HG03457 (cell line): Measurements from ENCODE around the gene CLDN5.

ENCODE experiments used
- ATAC-seq: cut with Tn5 transposase; IDR thresholded peaks from one replicate; pipeline ENCODE4 v1.9.1; 2021; ENCODE audit warnings: moderate number of reproducible peaks; ENCODE audit not compliant: unreplicated experiment

The CLDN5 gene

GRCh38 chr22:19524170-19525115, at the start of gene CLDN5:
Gene CLDN5 (minus strand): TSS chr22:19524410. CDS start chr22:19524255, 155 bp downstream.
- no peak for ATAC-seq

GRCh38 chr22:19571995-19572394, 47.8 kb upstream of the CLDN5 start:
- no peak for ATAC-seq

- no peak for ATAC-seq
These were observed 47.1 kb upstream of the CLDN5 start for GRCh38 chr22:19571207-19571795.

- no peak for ATAC-seq
These were observed 45.8 kb upstream of the CLDN5 start for GRCh38 chr22:19569976-19570375.

- ATAC-seq, result no peak
These were observed 45.0 kb upstream of the CLDN5 start for GRCh38 chr22:19569276-19569640.

- ATAC-seq, result no peak
These were observed 44.4 kb upstream of the CLDN5 start for GRCh38 chr22:19568337-19569275.

GRCh38 chr22:19567157-19568009, 43.2 kb upstream of the CLDN5 start:
- no peak for ATAC-seq

- ATAC-seq, result no peak
These were observed 42.3 kb upstream of the CLDN5 start for GRCh38 chr22:19566279-19567156.

GRCh38 chr22:19565382-19566278, 41.4 kb upstream of the CLDN5 start:
- no peak for ATAC-seq

GRCh38 chr22:19559956-19560355, 35.7 kb upstream of the CLDN5 start:
- no peak for ATAC-seq

GRCh38 chr22:19559324-19559811, 35.2 kb upstream of the CLDN5 start:
- ATAC-seq, result no peak

GRCh38 chr22:19556963-19557545, 32.8 kb upstream of the CLDN5 start:
- ATAC-seq, result no peak

- ATAC-seq, result no peak
These were observed 31.4 kb upstream of the CLDN5 start for GRCh38 chr22:19555651-19556050.

GRCh38 chr22:19554834-19555404, 30.7 kb upstream of the CLDN5 start:
- ATAC-seq, result no peak

GRCh38 chr22:19553201-19553600, 29.0 kb upstream of the CLDN5 start:
- ATAC-seq, result no peak

GRCh38 chr22:19550382-19550781, 26.2 kb upstream of the CLDN5 start:
- no peak for ATAC-seq

- no peak for ATAC-seq
These were observed 25.2 kb upstream of the CLDN5 start for GRCh38 chr22:19549428-19549827.
